OCI-LY1 (cell line): ENCODE data around the gene PSEN1.

ENCODE experiments used
- H2AFZ ChIP-seq: fragments of 200-600 bp; sonication (generic), shearing (Covaris generic); 2 replicates; pipeline ENCODE4 v1.6.0; 2014; ENCODE audit warnings: antibody characterized with exemption, mild to moderate bottlenecking, low read length
- H3F3A ChIP-seq: fragments of 200-600 bp; sonication (generic), shearing (Covaris generic); 2 replicates; pipeline ENCODE4 v1.6.0; 2014; ENCODE audit warnings: mild to moderate bottlenecking, antibody characterized with exemption, low read length, moderate library complexity; ENCODE audit not compliant: insufficient read depth
- H3K27ac ChIP-seq: fragments of 200-600 bp; sonication (generic); 2 replicates; pipeline ENCODE4 v1.5.1; 2014; ENCODE audit warnings: low read length, mixed run types, mild to moderate bottlenecking, low read depth; ENCODE audit not compliant: poor library complexity, severe bottlenecking
- H3K27me3 ChIP-seq: fragments of 200-600 bp; sonication (generic); 2 replicates; pipeline ENCODE4 v1.6.0; 2014; ENCODE audit warnings: antibody characterized with exemption, mild to moderate bottlenecking, low read length, moderate library complexity; ENCODE audit not compliant: insufficient read depth
- H3K36me3 ChIP-seq: fragments of 200-600 bp; sonication (generic); 2 replicates; pipeline ENCODE4 v1.6.1; 2014; ENCODE audit warnings: mild to moderate bottlenecking, antibody characterized with exemption, low read length, moderate library complexity, mixed read lengths; ENCODE audit not compliant: insufficient read depth
- H3K4me1 ChIP-seq: fragments of 200-600 bp; sonication (generic); 2 replicates; pipeline ENCODE4 v1.5.1; 2014; ENCODE audit warnings: mild to moderate bottlenecking, low read length, moderate library complexity; ENCODE audit not compliant: insufficient read depth, severe bottlenecking
- H3K4me2 ChIP-seq: fragments of 200-600 bp; sonication (generic), shearing (Covaris generic); 2 replicates; pipeline ENCODE4 v1.6.1; 2014; ENCODE audit warnings: low read length
- H3K4me3 ChIP-seq: fragments of 200-600 bp; sonication (generic); 2 replicates; pipeline ENCODE4 v1.5.1; 2014; ENCODE audit warnings: low read length, low read depth, mild to moderate bottlenecking, mixed read lengths; ENCODE audit not compliant: poor library complexity, severe bottlenecking
- H3K79me2 ChIP-seq: fragments of 200-600 bp; shearing (Covaris generic); 2 replicates; pipeline ENCODE4 v1.6.1; 2016; ENCODE audit warnings: mixed run types, low read length, mixed read lengths; ENCODE audit not compliant: insufficient read depth
- H3K9ac ChIP-seq: fragments of 200-600 bp; sonication (generic), shearing (Covaris generic); 2 replicates; pipeline ENCODE4 v1.6.1; 2014; ENCODE audit warnings: mild to moderate bottlenecking, low read length, mixed read lengths
- H3K9me2 ChIP-seq: fragments of 200-600 bp; sonication (generic), shearing (Covaris generic); 2 replicates; pipeline ENCODE4 v1.6.1; 2014; ENCODE audit warnings: low read depth, mild to moderate bottlenecking, low read length, mixed read lengths
- H3K9me3 ChIP-seq: fragments of 200-600 bp; shearing (Covaris generic); 2 replicates; pipeline ENCODE4 v1.6.1; 2014; ENCODE audit warnings: low read length, mixed read lengths
- H4K20me1 ChIP-seq: fragments of 200-600 bp; sonication (generic), shearing (Covaris generic); 2 replicates; pipeline ENCODE4 v1.6.0; 2016; ENCODE audit warnings: mild to moderate bottlenecking, low read length; ENCODE audit not compliant: insufficient read depth
- EZH2 ChIP-seq: fragments of 200-600 bp; sonication (generic), shearing (Covaris generic); IDR thresholded peaks from 2 replicates; pipeline ENCODE4 v1.8.0; 2017; ENCODE audit warnings: borderline replicate concordance, mixed run types, mild to moderate bottlenecking, antibody characterized with exemption, low read length, moderate library complexity, mixed read lengths
- TF ChIP-seq, protein P1 (sequence below): fragments of 200-600 bp; sonication (generic), shearing (Covaris generic); IDR thresholded peaks from 2 replicates; pipeline ENCODE4 v1.5.1; 2017; ENCODE audit warnings: mild to moderate bottlenecking, antibody characterized with exemption, low read length, moderate library complexity, mixed read lengths

The PSEN1 gene

DNA sequence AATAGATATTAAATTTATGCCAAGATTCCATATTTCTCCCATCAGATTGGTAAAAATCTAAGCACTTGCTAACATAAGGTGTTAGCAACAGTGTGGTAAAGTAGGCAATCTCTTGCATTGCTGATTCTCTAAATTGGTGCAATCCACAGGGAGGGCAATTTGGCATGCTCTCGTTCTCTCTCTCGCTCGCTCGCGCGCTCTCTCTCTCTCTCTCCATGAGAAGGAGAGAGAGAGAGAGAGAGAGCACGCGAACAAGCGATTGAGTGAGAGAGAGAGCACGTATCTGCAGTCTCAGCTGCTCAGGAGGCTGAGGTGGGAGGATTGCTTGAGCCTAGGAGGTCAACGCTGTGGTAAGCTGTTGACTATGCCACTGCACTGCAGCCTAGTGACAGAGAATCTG is 25.9 kb downstream of the PSEN1 start:
- no peak overlapping the region for H2AFZ ChIP-seq
- H3K4me2 ChIP-seq, result no peak overlapping the region
- H3K9me2 ChIP-seq, result no peaks in the 10 kb centered on the region
- no peak for TF ChIP-seq EZH2
- TF ChIP-seq, protein P1, sequence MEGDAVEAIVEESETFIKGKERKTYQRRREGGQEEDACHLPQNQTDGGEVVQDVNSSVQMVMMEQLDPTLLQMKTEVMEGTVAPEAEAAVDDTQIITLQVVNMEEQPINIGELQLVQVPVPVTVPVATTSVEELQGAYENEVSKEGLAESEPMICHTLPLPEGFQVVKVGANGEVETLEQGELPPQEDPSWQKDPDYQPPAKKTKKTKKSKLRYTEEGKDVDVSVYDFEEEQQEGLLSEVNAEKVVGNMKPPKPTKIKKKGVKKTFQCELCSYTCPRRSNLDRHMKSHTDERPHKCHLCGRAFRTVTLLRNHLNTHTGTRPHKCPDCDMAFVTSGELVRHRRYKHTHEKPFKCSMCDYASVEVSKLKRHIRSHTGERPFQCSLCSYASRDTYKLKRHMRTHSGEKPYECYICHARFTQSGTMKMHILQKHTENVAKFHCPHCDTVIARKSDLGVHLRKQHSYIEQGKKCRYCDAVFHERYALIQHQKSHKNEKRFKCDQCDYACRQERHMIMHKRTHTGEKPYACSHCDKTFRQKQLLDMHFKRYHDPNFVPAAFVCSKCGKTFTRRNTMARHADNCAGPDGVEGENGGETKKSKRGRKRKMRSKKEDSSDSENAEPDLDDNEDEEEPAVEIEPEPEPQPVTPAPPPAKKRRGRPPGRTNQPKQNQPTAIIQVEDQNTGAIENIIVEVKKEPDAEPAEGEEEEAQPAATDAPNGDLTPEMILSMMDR, result no peak
- H3K27ac ChIP-seq, result no peak overlapping the region
- peaks cover 32% of the 10 kb centered on the region for H3K36me3 ChIP-seq
- H3F3A ChIP-seq, result no peaks in the 10 kb centered on the region
- no peaks in the 10 kb centered on the region for H4K20me1 ChIP-seq
- H3K4me3 ChIP-seq, result no peak overlapping the region
- H3K9ac ChIP-seq, result no peak overlapping the region
- no peaks in the 10 kb centered on the region for H3K79me2 ChIP-seq
- no peaks in the 10 kb centered on the region for H3K9me3 ChIP-seq
- H3K27me3 ChIP-seq, result no peaks in the 10 kb centered on the region
- H3K4me1 ChIP-seq, result no peaks in the 10 kb centered on the region

DNA sequence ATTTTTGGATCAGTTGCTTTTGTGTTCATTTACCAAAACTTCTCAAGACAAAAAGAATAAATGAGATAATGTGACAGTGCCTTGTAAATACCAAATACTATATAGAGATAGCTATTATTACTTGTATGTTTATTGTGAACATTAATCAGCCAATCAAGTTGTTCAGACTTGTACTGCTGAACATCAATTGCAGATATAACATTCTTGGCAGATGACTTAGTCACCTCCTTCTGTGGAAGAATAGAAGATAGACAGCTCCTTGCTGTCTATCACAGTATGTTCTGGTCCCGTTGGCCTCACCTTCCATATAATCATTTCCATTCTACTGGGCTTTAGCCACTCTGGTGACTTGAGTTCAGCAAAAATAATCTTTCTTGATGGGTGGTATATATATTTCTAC is 30.1 kb downstream of the PSEN1 start:
- no peak overlapping the region for H3K27ac ChIP-seq
- no peaks in the 10 kb centered on the region for H4K20me1 ChIP-seq
- H3K9me3 ChIP-seq, result no peaks in the 10 kb centered on the region
- H3K36me3 ChIP-seq, result peaks cover 32% of the 10 kb centered on the region; the same call in 1 of the 2 replicates
- no peak overlapping the region for H3K4me3 ChIP-seq
- no peak overlapping the region for H2AFZ ChIP-seq
- H3K4me1 ChIP-seq, result no peaks in the 10 kb centered on the region
- no peaks in the 10 kb centered on the region for H3K9me2 ChIP-seq
- H3K79me2 ChIP-seq, result no peaks in the 10 kb centered on the region
- H3K4me2 ChIP-seq, result no peak overlapping the region
- no peak overlapping the region for H3K9ac ChIP-seq
- H3K27me3 ChIP-seq, result no peaks in the 10 kb centered on the region
- no peaks in the 10 kb centered on the region for H3F3A ChIP-seq
- TF ChIP-seq, protein P1, result no peak
- no peak for TF ChIP-seq EZH2

DNA sequence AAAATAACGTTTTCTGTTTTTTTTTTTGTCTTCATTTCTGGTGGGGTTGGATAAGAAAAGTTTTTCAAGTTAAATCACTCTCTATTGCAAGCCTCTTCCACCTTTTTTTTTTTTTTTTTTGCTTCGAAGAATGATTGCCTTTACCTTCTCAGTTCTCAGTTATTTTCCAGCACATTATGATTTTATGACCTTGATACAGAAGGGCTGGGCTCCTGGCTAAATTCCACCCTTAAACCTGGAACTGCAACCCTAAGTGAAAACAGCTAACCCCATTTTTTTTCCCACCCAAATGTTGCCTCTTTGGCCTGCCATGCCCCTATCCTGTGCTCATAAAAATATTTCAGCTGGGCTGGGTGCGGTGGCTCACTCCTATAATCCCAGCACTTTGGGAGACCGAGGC is 31.4 kb downstream of the PSEN1 start:
- TF ChIP-seq, protein P1, result no peak
- no peak for TF ChIP-seq EZH2
- no peaks in the 10 kb centered on the region for H4K20me1 ChIP-seq

More for the DNA sequence above, 31.4 kb downstream of the PSEN1 start:
- H2AFZ ChIP-seq, result no peak overlapping the region
- H3K27me3 ChIP-seq, result no peaks in the 10 kb centered on the region
- H3K9me3 ChIP-seq, result no peaks in the 10 kb centered on the region
- H3K36me3 ChIP-seq, result peaks cover 45% of the 10 kb centered on the region
- H3K27ac ChIP-seq, result no peak overlapping the region
- no peak overlapping the region for H3K4me2 ChIP-seq
- H3K4me3 ChIP-seq, result no peak overlapping the region
- no peaks in the 10 kb centered on the region for H3K4me1 ChIP-seq
- H3K9me2 ChIP-seq, result no peaks in the 10 kb centered on the region
- no peaks in the 10 kb centered on the region for H3F3A ChIP-seq
- no peaks in the 10 kb centered on the region for H3K79me2 ChIP-seq
- H3K9ac ChIP-seq, result no peak overlapping the region
